DMS 273 (cell line): ENCODE measurements around the gene KCTD3.

Experiments
- DNase-seq: peaks from one replicate; lab custom pipeline; 2025; ENCODE audit not compliant: unreplicated experiment; lab: John Stamatoyannopoulos, UW

KCTD3 gene

DNA sequence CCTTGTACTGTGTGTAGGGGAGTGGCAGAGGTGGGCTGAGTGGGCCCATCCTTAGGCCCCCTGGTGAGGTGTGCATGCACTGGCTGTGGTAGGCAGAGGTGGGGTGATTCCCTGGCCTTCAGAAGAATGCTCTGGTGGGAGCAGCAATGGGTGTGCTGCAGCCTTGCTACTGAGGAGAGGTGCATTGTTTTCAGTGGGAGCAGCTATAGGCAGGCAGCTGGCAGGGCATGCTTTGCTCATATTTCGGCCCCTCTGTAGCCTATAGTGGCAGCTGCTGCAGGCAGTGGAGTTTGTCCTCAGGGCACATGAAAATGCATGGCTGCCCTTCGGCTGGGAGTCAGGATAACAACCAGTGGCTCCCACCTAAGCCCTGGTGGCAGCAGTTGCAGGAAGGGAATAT, 10.1 kb upstream of the KCTD3 start:
- DNase-seq, result no peak

DNA sequence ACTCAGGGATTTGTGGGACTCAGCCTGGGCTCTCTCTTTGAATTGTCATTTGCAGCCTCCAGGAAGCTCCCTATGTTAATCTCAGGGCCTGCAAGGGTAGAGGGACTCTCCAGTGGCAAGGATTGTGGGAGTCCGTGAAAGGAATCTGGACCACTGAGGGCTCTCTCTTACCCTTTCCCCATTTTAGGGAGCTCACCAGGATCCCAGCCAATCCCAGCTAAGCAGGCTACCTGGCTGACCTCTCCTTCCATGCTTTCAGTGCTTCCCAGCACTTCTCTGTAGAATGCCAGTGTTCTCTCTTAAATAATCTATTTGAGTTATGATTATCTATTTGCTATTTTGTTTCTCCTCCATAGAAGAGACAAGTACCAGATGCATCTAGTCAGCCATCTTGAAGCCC, 9.6 kb upstream of the KCTD3 start:
- DNase-seq, result no peak

DNA sequence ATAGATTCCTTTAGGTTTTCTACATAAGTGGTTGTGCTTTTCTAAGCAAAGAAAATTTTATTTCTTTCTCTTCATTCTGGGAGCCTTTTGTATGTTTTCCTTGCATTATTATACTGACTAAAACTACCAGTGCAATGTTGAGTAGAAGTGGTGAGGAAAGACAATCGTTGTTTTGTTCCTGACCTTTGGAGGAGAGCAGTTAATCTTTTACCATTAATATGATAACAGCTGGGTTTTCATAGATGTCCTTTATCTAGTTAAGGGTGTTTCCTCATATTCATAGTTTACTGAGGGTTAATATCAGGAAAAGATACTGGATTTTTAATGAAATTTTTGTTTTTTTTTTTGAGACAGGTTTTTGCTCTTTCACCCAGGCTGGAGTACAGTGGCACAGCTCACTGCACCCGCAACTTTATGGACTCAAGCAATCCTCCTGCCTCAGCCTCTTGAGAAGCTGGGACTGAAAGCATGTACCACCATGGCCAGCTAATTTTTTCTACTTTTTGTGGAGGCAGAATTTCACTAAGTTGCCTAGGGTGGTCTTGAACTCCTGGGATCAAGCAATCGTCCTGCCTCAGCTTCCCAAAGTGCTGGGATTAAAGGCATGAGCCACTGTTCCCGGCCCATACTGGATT, 9.0 kb upstream of the KCTD3 start:
- no peak for DNase-seq

DNA sequence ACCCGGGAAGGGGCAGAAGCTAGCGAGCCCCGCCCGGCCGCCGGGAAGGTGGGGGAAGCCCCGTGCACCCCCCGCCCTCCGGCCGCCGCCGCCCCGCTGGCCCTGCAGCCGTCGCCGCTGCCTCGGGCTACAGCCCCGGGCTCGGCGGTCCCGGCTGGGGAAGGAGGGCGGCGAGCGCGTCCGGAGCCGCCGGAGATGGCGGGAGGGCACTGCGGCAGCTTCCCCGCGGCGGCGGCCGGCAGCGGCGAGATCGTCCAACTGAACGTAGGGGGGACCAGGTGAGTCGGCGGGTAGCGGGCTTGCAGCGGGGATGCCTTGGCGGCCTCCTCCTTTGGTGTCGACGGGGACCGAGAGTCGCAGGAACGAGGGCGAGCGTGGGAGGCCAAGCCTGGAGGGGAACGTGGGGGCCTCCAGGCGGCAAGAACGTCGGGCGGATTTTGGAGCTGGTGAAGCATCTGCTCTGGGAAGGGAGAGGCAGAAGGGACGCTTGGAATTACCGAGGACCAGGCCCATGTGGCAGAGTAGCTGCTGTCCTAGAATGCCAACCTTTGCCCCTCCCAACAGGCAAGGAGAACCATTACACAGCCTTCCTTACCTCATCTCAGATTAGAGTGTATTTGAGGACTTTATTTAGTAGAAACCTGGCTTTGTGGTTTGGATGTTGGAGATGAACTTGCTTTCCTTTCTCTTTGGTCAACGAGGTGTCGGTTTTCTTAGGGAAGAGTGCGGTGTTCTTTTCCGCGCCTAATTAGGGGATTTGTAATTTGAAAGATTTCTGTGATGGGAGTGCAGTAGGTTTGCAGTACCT, 591 bp downstream of the KCTD3 start:
- DNase-seq, result peak; percentile 91

DNA sequence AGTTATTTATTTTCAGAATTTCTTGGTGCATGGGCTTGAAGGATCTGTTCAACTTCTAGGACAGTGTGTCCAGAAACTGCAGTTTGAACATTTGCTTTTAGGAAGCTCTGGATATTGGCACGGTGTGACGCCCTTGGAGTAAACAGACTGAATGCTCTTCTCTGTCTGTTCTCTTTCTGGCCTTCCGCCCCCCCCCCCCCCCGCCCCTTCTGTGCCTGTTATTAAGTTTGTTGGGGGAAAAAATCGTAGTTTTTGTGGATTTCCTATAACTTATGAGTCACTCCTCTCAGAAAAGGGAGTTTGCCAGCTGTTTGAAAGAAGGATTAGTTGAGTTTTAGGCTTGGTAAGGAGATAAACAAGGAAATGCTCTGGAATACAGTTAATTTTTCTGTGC, 1.2 kb downstream of the KCTD3 start:
- peak; percentile 78 for DNase-seq

DNA sequence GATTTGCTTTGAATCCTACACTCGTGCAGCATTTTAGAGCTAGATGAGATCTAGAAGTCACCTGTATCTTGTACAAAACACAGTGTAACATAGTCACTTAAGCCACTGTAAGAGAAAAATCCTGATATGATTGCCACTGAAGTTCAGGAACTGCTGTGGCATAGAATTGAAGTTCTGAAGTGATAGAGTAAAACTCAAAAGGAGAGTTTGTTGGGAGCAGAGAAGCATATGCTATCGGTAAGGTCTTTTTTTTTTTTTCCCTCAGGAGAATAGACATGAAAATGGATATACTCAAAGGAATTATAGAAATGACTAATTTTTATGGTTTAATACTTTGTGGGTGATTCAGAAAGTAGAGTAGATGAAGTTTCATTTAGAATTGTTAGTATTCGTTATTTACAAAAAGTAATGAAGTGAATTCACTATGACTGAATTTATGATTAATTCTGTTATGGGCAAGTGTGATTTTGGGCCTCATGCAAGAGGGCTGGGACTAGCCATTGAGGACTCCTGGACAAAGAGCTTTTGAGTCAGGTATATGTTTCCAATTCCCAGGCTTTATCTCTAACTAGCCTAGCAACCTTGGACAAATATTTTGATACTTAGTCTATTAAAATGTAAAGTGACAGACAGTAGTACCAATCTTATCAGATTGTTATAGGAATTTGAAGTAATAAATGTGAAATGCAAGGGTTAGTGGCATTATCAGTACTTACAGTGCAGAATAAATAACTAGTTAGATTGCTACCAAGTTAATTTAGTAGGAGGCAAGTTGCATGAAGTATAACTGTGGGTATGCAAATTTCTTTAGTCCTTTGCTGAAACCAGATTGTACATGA, 3.1 kb downstream of the KCTD3 start:
- no peak for DNase-seq

DNA sequence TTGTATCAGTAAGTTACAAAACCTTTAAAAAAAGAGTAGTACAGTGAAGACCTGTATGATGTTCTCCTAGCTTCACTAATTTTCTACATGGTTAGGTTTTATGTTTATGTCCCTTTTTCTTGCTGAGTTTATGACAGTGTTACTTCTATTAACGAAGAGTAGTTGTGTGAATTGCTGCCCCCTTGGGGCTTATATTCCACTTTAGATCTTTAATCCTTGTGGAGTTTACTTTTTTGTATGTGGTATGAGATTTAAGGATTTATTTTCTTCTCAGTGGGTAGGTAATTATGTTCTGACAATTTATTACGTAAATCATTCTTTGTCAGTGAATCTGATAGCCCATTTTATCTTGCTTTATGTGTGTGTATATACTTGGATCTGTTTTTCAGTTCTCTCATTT, 14.8 kb downstream of the KCTD3 start:
- DNase-seq, result no peak

DNA sequence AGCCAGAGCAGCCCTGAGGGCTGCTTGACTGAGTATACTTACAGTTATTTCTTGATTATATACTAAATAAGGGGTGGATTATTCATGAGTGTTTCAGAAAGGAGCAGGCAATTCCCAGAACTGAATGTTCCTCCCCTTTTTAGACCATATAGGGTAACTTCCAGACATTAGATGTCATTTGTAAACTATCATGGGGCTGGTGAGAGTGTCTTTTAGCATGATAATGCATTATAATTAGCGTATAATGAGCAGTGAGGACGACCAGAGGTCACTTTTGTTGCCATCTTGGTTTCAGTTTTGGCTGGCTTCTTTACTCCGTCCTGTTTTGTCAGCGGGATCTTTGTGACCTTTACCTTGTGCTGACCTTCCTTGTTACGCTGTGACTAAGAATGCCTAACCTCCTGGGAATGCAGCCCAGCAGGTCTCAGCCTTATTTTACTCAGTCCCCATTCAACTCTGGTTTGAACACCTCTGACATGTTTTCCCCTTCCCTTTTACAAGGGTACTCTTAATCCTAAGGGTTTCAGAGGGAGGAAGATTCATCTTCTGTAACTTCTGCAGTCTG, 16.2 kb downstream of the KCTD3 start:
- no peak for DNase-seq

DNA sequence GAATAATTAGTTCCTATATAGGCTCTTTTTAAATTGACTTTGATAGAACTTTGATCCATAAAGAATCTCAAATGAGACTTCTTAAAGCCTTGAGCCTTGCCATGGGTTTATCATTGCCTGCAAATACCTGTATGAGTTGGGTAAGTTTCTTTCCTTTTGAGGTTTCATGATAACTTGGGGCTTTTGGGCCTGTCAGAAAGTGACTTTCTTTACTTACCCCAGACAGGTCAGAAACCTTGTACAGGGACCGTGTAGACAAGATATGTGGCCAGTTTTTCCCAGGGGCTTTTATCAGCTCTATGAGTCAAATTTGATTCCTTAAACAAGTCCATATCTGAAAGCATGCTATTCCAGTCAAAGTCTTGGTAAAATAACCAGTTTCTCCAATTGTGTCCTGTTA, 17.3 kb downstream of the KCTD3 start:
- no peak for DNase-seq

DNA sequence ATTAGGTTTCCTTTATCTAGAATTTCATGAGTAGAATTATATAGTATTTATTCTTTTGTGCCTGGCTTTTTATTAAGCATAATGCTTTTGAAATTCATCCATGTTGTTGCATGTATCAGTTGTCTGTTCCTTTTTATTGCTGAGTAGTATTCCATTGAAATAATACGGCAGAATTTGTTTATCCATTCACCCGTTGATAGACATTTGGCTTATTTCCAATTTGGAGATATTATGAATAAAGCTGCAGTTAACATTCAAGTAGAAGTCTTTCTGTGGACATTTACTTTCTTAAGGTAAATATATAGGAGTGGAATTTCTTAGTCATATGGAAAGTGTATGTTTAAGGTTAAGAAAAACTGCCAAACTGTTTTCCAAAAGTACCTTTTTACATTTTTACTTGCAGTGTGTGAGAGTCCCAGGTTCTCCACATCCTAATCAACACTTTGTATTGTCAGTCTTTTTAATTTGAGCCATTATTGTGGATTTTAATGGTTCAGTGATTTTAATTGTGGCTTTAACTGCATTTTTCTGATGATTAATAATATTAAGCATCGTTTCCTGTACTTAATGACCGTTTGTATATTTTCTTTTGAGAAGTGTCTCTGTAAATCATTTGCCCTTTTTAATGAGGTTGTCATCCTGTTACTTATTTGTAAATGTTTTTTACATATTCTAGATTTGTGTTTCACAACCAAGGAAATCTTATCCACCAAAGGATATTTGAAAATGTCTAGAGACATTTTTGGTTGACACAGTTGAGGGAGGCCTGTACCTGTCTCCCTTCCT, 22.7 kb downstream of the KCTD3 start:
- no peak for DNase-seq

DNA sequence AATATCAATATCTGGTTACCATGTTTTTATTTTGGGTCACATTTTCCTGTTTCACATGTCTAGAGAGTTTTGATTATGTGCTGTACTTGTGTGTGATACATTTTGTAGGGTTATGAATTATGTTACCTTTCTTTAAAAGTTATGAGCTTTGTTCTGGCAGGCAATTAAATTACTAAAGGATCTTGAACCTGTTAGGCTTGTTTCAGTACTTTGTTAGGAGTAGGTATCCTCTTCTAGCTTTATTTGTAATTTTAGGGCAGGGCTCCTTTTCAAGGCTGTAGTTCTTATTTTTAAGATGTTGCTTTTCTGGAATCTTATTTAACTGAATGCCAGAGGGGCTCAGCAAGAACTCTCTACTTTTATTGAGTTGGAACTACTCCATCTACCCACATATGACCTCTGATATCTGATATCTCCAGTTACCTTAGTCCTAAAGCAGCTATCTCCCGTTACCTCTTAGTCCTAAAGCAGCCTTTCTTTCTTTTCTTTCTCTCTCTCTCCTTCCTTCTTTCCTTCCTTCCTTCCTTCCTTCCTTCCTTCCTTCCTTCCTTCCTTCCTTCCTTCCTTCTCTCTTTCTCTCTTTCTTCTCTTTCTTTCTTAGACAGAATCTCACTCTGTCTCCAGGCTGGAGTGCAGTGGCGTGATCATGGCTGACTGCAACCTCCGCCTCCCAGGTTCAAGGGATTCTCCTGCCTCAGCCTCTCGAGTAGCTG, 23.8 kb downstream of the KCTD3 start:
- DNase-seq, result no peak

DNA sequence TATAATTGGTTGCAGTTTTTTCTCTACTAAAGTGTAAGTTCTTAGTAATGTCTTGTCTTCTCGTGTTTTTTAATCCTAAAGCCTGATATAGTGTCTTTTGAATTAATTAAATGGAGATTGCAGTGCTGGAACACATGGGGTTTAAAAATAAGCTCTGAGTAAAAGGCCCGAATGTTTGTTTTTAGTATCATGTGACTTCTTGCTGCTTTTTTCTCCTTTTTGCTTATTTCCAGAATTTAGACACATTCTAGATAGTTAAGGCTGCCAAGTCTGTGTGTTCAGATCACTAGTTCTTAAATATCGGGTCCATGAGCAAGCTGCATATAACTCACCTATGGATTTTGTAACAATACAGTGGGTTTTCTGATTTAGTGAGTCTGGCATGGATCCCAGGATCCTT, 27.5 kb downstream of the KCTD3 start:
- DNase-seq, result no peak

DNA sequence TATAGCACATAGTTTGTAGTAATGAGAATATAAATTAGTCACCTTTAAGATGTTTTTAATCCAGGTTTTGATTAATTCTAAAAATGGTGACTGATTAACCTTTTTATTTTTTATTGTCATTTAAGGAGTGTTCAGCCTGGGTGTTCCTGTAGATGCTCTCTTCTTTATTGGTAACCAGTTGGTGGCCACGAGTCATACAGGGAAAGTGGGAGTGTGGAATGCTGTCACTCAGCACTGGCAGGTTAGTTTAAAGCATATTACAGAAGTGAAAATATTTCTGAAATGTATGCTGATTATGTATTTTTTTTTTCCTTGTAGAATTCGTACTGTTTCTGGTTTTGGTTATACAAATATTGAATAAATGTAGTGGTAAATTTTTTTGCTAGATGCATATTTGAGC, 28.1 kb downstream of the KCTD3 start:
- DNase-seq, result no peak

DNA sequence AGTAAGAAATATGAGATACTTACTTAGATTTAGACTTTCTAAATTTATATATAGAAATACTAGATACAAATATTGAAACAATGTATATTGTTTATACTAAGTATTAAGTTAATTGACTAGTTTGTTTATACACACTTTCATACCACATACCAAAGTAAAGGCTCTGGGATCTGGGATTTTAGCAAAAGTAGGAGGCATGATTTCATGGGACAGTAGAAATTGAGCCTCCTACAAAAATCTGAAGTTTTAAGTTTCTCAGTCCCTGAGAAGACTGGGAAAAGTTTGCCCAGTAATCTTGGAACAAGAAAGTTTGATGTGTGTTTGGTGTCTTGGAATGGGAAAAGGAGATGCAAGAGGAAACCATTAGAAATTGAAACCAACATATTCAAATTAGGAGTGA, 30.9 kb downstream of the KCTD3 start:
- DNase-seq, result no peak

DNA sequence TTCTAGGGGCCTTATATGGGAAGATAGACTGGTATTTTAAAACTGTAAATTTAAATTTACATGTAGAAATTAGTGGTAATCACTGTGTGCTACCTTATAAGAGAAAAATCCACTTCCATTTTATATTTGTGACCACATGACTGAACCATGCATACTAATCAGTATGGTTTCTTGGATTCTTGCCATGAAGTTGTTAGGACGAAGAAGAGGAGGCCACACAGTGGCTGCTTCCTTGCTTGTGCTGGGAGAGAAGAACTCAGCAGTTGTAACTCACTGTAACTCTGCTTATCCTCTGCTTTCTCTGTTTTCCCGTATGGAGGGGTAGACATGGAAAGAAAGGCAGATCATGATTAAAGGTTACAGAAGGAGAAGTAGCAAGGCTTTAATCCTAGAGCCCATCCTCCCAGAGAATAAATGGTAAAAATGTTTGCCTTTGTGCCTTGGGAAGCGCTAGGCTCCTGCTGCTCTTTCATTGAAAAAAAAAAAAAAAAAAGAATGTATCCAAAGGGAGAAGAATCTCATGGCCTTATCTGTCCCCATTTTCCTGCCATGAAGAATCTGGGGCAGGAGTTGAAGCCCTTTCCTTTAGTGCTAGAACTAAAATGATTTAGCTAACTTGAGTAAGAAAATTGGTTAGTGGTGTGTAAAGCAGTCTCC, 32.4 kb downstream of the KCTD3 start:
- DNase-seq, result peak; percentile 77

DNA sequence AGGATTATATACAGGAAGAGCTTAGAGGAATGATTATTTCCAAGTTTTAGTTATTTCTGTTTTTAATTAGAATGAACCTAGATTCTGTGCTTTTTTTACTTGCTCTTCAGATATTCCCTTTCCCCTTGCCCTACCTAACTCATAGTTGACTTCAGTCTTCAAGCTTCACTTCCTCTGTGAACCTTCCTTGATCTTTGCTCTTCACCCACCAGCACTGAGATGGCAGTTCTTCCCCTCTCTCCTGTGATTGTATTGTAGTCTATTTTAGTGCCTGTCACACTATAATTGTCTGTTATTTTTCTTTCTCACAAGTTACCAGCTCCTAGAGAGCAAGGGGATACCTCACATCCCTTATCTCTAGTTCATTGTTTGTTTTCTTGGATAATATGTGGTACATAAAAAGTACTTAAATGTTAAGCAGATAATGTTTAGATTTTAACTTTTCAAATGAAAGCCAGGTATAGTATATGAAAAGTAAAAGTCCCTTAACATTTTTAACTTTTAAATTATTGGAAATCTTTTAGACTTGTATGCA, 33.2 kb downstream of the KCTD3 start:
- no peak for DNase-seq

DNA sequence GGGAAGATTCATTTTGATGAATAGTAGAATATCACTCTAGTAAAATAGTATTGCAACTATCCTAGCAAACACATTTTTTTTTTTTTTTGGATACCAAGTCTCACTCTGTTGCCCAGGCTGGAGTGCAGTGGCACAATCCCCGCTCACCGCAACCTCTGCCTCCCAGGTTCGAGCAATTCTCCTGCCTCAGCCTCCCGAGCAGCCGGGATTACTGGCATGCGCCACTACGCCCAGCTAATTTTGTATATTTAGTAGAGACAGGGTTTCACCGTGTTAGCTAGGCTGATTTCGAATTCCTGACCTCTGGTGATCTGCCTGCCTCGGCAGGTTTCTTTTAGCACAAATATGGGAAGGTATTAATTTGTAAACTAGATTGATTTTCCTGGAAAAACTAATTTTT, 33.8 kb downstream of the KCTD3 start:
- no peak for DNase-seq

DNA sequence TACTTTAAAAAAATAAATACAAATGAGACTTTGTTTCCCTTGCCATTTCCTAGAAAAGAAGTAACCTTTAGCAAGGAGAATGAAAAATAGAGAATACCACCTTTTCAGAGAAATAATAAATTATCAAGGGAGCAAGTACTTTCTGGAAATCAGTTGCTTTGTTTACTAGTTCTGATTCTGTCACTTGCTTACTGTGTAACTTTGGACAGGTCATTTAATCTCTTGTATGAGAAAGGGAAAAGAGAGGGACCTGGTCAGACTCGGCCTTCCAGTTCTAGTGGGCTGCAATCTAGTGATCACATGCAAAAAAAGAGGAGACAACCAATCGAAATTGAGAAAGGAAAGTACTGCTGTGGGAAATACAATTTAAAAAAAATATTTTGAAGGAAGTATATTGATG, 34.2 kb downstream of the KCTD3 start:
- DNase-seq, result no peak

DNA sequence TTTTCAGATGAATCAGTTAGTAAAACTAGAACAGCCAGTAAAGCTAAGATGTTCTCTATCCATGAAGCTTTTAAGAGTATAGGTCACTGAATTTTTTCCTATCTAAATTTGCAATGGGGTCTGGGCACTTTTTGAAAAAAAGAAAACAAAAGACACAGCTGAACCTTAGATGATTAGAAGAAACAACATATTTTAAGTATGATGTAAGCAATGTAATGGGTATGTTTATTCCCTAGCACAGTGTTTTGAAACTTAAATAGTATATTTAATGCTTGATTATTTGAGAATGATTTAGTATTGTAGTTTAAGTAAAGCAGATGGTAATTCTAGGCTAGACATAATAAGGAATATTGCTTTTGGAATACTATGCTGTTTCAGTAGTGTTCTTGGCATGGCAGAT, 36.2 kb downstream of the KCTD3 start:
- DNase-seq, result no peak
